GM12891 (cell line): Measurements from ENCODE around the gene BAIAP3.
"Not testable (repeated sequence)": the region's sequence is repeated elsewhere in the genome, so short reads cannot be mapped to it uniquely, and the experiment has no call there.

Source experiments
- DNase-seq: peaks from one replicate; pipeline ENCODE4 v3.0.0; 2011; ENCODE audit warnings: low spot score; ENCODE audit not compliant: insufficient read length
- FAIRE-seq: peaks from 2 replicates; lab custom pipeline; 2011; peaks lifted over from hg19 to GRCh38; lab: Jason Lieb, UNC
- PAX5 ChIP-seq: IDR thresholded peaks from 2 replicates; pipeline ENCODE4 v1.6.1; 2011; ENCODE audit warnings: low read length, moderate library complexity, mild to moderate bottlenecking; ENCODE audit not compliant: insufficient read depth, severe bottlenecking
- POLR2A ChIP-seq: IDR thresholded peaks from 2 replicates; pipeline ENCODE4 v1.6.1; 2011; ENCODE audit warnings: low read depth, low read length, control low read depth
- POLR2AphosphoS5 ChIP-seq: IDR thresholded peaks from 2 replicates; pipeline ENCODE4 v1.6.1; 2011; ENCODE audit warnings: low read depth, low read length, control low read depth
- POU2F2 ChIP-seq: IDR thresholded peaks from 2 replicates; pipeline ENCODE4 v1.6.1; 2011; ENCODE audit warnings: low read depth, mild to moderate bottlenecking, control low read depth, low read length, moderate library complexity
- SPI1 ChIP-seq: IDR thresholded peaks from 2 replicates; pipeline ENCODE4 v1.6.1; 2011; ENCODE audit warnings: low read depth, low read length, control low read depth
- TAF1 ChIP-seq: IDR thresholded peaks from 2 replicates; pipeline ENCODE4 v1.6.1; 2011; ENCODE audit warnings: low read depth, low read length, control low read depth

BAIAP3 gene

DNA sequence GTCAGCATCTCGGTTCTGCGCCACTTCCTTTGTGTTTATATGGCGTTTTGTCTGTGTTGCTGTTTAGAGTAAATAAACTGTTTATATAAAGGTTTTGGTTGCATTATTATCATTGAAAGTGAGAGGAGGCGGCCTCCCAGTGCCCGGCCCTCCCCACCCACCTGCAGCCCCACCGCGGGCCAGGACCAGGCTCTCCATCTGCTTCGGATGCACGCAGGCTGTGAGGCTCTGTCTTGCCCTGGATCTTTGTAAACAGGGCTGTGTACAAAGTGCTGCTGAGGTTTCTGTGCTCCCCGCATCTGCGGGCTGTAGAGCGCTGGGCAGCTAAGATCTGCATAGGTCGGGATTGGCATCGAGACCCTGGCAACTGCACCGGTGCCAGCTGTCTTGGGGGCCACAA, 8.2 kb upstream of the BAIAP3 start:
- DNase-seq (no peak), FAIRE-seq (no peak)
- TF ChIP-seq POLR2A, result no peak
- TF ChIP-seq POU2F2, result no peak
- no peak for TF ChIP-seq TAF1
- TF ChIP-seq PAX5, result no peak
- TF ChIP-seq SPI1, result no peak

DNA sequence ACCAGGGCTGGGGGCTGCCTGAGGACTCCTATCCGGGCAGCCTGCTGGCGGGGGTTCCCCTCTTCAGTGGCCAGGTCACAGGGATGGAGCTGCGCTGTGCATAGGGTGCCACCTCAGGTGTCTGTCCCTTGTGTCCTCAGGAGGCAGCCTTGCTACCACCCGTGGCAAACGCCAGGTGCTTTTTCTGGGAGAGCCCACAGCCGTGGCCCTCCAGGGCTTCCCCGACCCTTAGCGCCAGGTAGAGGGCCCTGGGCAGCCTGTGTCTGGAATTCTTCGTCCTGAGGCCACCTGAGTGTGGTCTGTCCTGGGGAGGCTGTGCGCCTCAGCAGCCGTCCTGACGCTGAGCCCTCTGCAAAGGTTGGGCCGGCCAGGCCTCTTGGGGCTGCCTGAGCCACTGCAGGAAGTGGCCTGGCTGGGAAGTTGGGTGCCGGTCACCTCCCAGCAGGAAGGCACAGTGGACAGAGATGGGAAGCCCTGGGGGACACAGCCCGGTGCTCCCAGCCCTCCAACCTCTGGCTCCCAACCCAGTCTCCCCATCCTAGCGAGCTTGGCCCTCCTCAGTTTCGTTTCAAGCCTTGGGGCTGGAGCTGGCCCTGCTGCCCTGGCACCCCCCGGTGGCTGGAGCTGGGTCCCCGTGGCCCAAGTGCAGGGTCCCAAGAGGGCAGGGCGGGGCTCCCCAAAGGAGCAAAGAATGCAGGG, 7.6 kb upstream of the BAIAP3 start:
- no peak for FAIRE-seq
- peak; percentile 16; the same call in 1 of the 2 replicates for TF ChIP-seq POLR2A
- TF ChIP-seq POLR2AphosphoS5, result peak; percentile 69
- no peak for TF ChIP-seq PAX5
- DNase-seq, result no peak

DNA sequence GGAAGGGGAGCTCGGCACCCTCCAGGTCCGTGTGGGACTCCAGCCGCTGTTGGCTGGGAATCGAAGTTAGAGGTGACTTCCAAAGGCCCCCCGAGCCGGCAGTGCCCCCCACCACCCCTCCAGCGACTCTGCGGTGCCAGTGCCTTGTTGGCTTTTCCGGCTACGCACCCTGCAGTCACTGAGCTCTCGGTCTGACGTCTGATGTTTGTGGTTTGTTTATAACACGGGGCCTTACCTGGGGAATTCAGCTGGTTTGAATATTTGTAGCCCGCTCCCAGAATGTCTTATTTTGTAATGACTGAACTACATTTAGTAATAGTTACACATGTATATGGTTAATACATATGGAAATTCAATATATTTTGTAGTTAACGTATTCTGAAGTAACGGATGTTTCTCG, 7.1 kb upstream of the BAIAP3 start:
- DNase-seq (no peak), FAIRE-seq (no peak)
- TF ChIP-seq SPI1, result no peak
- no peak for TF ChIP-seq PAX5
- TF ChIP-seq POLR2AphosphoS5, result no peak
- TF ChIP-seq POU2F2, result no peak
- TF ChIP-seq TAF1, result no peak
- no peak; the same call in 1 of the 2 replicates for TF ChIP-seq POLR2A

DNA sequence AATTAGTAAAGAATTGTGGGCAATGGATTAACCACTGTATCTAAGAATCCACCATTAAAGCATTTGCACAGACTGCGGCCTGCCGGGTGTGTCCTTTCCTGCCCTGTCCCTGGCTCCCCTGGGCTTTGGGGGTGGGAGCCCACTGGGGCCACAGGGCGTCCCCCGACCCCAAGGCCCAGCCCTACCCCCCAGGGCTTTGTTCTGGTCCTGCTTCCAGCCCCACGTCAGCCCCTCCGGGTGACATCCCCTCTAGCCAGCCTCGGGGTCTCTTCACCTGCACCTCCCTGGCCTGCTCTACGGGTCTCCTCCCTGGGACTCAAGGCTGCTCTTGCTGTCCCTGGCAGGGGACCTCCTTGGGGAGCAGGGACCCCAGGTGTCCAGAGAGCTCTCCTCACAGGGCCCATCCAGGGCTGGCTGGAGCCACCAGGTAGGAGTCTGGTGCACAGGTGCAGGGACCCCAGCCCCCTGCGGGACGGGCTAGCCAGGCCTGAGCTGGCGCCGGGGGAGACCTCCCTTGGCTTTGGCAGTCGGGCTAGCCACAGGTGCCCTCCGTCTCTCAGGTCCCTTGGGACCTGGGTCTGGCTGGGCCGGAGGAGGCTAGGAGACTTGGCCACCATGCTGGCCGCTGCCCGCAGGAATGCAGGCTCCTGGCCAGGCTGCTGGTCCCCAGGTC, 6.4 kb upstream of the BAIAP3 start:
- no peak for FAIRE-seq
- no peak for TF ChIP-seq POU2F2
- TF ChIP-seq POLR2A, result no peak; the same call in 1 of the 2 replicates
- TF ChIP-seq TAF1, result no peak
- no peak for TF ChIP-seq POLR2AphosphoS5
- TF ChIP-seq PAX5, result no peak
- no peak for TF ChIP-seq SPI1
- DNase-seq, result no peak

DNA sequence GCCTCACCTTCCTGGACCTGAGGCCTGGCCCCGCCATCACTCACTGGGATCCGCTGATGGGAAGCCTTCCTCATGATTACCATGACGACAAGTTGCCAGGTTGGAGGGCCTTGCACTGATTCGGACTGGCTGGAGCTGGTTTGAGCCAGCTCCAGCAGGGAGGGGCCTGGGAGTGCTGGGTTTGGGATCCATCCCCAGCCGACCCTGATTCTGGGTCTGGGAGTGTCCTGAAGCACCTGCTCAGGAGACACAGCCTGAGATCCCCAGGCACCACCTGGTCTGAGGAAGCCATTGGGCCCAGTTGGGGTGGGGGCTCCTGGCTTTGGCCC, 5.9 kb upstream of the BAIAP3 start:
- TF ChIP-seq PAX5 (no peak), SPI1 (no peak), POU2F2 (no peak), POLR2AphosphoS5 (no peak), TAF1 (no peak)
- DNase-seq (no peak), FAIRE-seq (no peak)

DNA sequence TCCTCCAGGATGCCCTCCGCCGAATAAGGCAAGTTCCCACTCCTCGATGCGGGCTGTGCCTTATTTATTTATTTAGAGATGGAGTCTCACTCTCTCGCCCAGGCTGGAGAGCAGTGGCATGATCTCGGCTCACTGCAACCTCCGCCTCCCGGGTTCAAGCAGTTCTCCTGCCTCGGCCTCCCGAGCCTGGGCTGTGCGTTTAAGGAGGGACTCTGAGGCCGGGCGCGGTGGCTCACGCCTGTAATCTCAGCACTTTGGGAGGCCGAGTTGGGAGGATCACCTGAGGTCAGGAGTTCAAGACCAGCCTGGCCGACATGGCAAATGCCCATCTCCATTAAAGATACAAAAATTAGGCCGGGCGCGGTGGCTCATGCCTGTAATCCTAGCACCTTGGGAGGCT, 5.3 kb upstream of the BAIAP3 start:
- not testable (repeated sequence) for DNase-seq

DNA sequence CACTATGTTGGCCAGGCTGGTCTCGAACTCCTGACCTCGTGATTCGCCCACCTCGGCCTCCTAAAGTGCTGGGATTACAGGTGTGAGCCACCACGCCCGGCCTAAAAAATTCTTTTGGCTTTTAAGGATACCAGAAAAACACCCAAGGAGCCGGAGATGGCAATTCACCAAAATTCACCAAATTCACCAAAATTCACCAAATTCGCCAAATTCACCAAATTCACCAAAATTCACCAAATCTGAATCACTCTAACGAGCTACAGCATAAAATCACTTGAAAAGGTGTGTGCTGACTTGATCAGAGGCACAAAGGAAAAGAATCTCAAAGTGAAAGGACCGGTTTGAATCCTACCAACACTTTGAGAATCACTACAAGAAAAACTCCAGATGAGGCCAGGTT, 4.5 kb upstream of the BAIAP3 start:
- not testable (repeated sequence) for FAIRE-seq, DNase-seq

More for the DNA sequence above, 5.3 kb upstream of the BAIAP3 start:
- FAIRE-seq, result not testable (repeated sequence)

DNA sequence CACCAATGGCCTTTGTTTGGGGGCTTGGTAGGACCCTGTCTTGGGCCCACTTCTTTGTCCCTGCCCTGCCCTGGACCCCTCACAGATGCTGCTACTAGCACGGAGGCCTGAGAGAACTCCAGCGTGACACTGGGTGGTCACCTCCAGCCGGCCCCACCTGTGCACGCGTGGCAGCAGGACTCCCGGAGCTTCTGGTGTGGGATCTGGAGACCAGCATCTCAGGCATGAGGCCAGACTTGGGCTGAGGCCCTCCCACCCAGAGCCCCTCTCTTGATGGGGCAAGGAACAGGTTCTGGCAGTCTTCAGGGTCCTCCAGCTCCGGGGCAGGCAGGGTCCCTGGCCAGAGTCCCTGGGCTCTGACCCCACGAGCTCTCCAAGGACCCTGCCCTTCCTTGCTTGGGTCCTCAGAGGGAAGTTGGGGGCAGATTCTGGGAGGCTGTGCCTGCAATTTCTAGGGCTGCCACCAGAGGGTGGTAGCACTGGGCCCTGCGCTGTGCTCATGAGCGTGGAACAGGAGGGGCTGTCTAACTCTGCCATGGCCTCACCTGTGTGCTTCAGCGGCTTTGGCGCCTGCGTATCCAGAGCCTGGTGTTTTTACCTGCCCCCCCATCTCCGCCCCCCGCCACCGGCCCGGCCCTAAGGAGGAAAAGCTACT, 3.1 kb upstream of the BAIAP3 start:
- TF ChIP-seq POLR2AphosphoS5 (no peak), POU2F2 (no peak), SPI1 (no peak), PAX5 (no peak)
- FAIRE-seq (no peak), DNase-seq (no peak)

DNA sequence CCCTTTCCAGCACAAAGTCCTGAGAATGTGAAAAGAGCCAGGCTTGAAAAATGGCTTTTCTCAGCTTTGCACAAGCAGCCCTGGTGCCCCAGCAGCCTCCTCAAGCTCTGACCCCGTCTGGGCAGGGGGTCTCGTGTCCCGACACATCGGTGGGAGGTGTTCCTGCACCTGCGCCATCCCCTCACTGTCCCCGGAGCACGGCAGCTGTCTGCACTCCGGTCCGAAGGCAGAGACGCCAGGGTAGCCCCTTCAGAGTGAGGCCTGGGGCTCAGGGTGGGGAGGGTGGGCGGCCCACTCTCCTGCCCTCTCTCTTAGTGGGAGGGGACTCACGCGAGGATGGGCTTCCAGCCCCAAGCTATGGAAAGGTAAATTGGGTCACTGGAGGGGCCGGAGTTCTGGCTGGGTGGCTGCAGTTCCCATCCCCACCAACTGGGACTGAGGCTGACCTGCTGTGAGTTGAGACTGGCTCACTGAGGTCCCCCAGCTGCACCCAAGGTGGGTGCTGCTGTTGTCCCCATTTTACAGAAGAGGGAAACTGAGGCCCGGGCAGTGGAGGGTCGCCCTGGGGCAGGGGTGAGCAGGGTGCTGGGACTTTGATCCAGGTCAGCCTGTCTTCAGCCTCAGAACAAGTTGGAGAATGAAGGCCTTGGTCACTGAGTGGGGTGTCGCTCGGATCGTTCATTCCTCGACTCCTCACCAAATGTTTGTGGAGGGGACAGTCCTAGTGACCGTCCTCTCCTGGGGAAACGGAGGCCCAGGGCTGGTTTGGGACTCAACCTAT, 2.3 kb upstream of the BAIAP3 start:
- FAIRE-seq, result no peak
- no peak for DNase-seq
- no peak for TF ChIP-seq POLR2AphosphoS5
- no peak for TF ChIP-seq POU2F2
- no peak for TF ChIP-seq SPI1
- TF ChIP-seq POLR2A, result no peak
- no peak for TF ChIP-seq PAX5
- TF ChIP-seq TAF1, result no peak
